COLO668 (cell line): ENCODE measurements around the gene CLBA1.

Experiments
- DNase-seq: peaks from one replicate; lab custom pipeline; 2025; ENCODE audit not compliant: unreplicated experiment; lab: John Stamatoyannopoulos, UW

CLBA1 gene

GRCh38 chr14:105043641-105044040, 58.1 kb downstream of the CLBA1 start:
- no peak for DNase-seq
